ENCODE measurements around the gene NFE2L2.
A peak's percentile ranks its signal among the peaks of the same experiment; 100 is the strongest.
"Not testable (repeated sequence)": the region's sequence is repeated elsewhere in the genome, so short reads cannot be mapped to it uniquely, and the experiment has no call there.

Gene NFE2L2

GRCh38 chr2:177281400-177282180, 17.1 kb upstream of the NFE2L2 start:
- no peak for DNase-seq (ENCODE audit: low spot score)

- DNase-seq (ENCODE audit: low spot score): no peak
Observed at GRCh38 chr2:177279847-177280246, 15.3 kb upstream of the NFE2L2 start.

GRCh38 chr2:177275743-177276055, 11.2 kb upstream of the NFE2L2 start:
- no peak for DNase-seq (ENCODE audit: low spot score)

- peak; percentile 22 for DNase-seq (ENCODE audit: low spot score)
Observed at GRCh38 chr2:177275040-177275742, 10.7 kb upstream of the NFE2L2 start.

- DNase-seq (ENCODE audit: low spot score): no peak
Observed at GRCh38 chr2:177273408-177273807, 8.9 kb upstream of the NFE2L2 start.

- DNase-seq (ENCODE audit: low spot score): no peak
Observed at GRCh38 chr2:177272765-177273164, 8.2 kb upstream of the NFE2L2 start.

GRCh38 chr2:177271981-177272666, 7.6 kb upstream of the NFE2L2 start:
- no peak for DNase-seq (ENCODE audit: low spot score)

GRCh38 chr2:177270531-177270930, 6.0 kb upstream of the NFE2L2 start:
- DNase-seq (ENCODE audit: low spot score): no peak

GRCh38 chr2:177268901-177269300, 4.4 kb upstream of the NFE2L2 start:
- DNase-seq (ENCODE audit: low spot score): no peak

- DNase-seq (ENCODE audit: low spot score): no peak
Observed at GRCh38 chr2:177268187-177268871, 3.8 kb upstream of the NFE2L2 start.

- DNase-seq (ENCODE audit: low spot score): not testable (repeated sequence)
Observed at GRCh38 chr2:177266955-177267354, 2.4 kb upstream of the NFE2L2 start.

- no peak for DNase-seq (ENCODE audit: low spot score)
Observed at GRCh38 chr2:177265824-177266817, 1.6 kb upstream of the NFE2L2 start.

GRCh38 chr2:177264209-177264692, 276 bp downstream of the NFE2L2 start:
- DNase-seq (ENCODE audit: low spot score): peak; percentile 28

- DNase-seq (ENCODE audit: low spot score): peak; percentile 86
Observed at GRCh38 chr2:177263451-177264208, 897 bp downstream of the NFE2L2 start.

GRCh38 chr2:177262958-177263450, 1.5 kb downstream of the NFE2L2 start:
- DNase-seq (ENCODE audit: low spot score): no peak

- no peak for DNase-seq (ENCODE audit: low spot score)
Observed at GRCh38 chr2:177262092-177262491, 2.4 kb downstream of the NFE2L2 start.

GRCh38 chr2:177261116-177262060, 3.1 kb downstream of the NFE2L2 start:
- DNase-seq (ENCODE audit: low spot score): no peak

GRCh38 chr2:177260379-177260778, 4.1 kb downstream of the NFE2L2 start:
- no peak for DNase-seq (ENCODE audit: low spot score)

GRCh38 chr2:177258059-177258458, 6.5 kb downstream of the NFE2L2 start:
- no peak for DNase-seq (ENCODE audit: low spot score)

Data from AG08395 (cell line).